ENCODE data around the gene SORBS2.

DNA sequence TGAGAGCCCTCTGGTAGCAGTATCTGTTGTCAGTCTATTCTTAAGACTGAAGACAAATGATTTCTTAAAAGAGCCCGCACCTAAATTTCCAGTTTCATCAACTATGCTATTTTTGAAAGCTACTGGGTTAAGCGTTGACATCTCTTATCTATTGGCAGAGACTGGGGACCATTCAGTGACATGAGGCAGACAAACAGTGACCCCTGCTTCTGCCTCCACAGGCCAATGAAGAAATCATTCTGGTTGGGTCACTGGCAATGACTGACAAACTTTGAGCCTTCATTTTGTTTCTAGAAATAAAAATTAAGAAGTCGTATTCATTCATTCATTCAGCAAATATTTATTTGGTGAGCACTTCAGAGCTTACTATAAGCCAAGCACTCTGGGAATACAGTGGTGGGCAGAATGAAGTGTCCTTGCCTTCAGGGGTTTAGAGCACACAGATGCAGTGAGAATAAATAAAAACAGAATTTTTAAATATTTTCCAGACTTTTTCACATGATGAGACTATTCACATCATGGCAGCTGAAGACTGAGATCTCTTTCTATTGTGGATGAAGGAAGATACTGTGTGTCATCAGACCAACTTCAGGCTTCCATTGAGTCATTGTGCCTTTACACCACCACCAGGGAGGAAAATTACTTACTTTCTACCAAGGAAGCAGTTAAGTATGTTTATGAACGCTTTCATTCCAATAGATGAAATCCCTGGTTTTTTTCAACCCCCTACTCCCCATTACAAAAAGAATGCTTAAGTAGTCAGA, 36.0 kb downstream of the SORBS2 start:
- TF ChIP-seq CTCF (IDR thresholded peaks at IDR 0.05) = no peak
- no peak for TF ChIP-seq POLR2A (IDR thresholded peaks at IDR 0.05)

All from uterus (tissue), 2 donors.